CD4-positive, alpha-beta T cell treated with Interleukin-10 for 1 hour (primary cell): Measurements from ENCODE around the gene PIGQ.
"Not testable (repeated sequence)": the region's sequence is repeated elsewhere in the genome, so short reads cannot be mapped to it uniquely, and the experiment has no call there.

Experiments
- DNase-seq: peaks from one replicate; pipeline ENCODE4 v3.0.0-alpha.2; 2020

Gene PIGQ

GRCh38 chr16:588889-589657 is 19.3 kb downstream of the PIGQ start:
- DNase-seq: peak; percentile 98

- peak; percentile 99 for DNase-seq
Observed at GRCh38 chr16:589658-590187, 20.0 kb downstream of the PIGQ start, which contains the start of gene RAB40C. TSS of gene RAB40C (plus strand) at chr16:590066. CDS start at chr16:590292, 226 bp downstream.

- no peak for DNase-seq
Observed at GRCh38 chr16:590188-590814, 20.5 kb downstream of the PIGQ start.

- DNase-seq: no peak
Observed at GRCh38 chr16:590815-591200, 21.0 kb downstream of the PIGQ start.

- no peak for DNase-seq
Observed at GRCh38 chr16:591231-591630, 21.5 kb downstream of the PIGQ start.

GRCh38 chr16:591892-592517 is 22.2 kb downstream of the PIGQ start:
- DNase-seq: no peak

- DNase-seq: no peak
Observed at GRCh38 chr16:592518-593306, 22.9 kb downstream of the PIGQ start.

GRCh38 chr16:593406-593805 is 23.6 kb downstream of the PIGQ start:
- DNase-seq: no peak

GRCh38 chr16:593807-594206 is 24.0 kb downstream of the PIGQ start:
- DNase-seq: no peak

GRCh38 chr16:595094-595528 is 25.3 kb downstream of the PIGQ start:
- DNase-seq: no peak

GRCh38 chr16:595942-596735 is 26.4 kb downstream of the PIGQ start:
- DNase-seq: no peak

- DNase-seq: no peak
Observed at GRCh38 chr16:596736-597060, 26.9 kb downstream of the PIGQ start.

GRCh38 chr16:597655-598054 is 27.9 kb downstream of the PIGQ start:
- DNase-seq: not testable (repeated sequence)

- no peak for DNase-seq
Observed at GRCh38 chr16:598823-599739, 29.3 kb downstream of the PIGQ start.

GRCh38 chr16:600781-601180 is 31.0 kb downstream of the PIGQ start:
- DNase-seq: no peak

GRCh38 chr16:603933-604332 is 34.2 kb downstream of the PIGQ start:
- DNase-seq: no peak

GRCh38 chr16:606656-607307 is 37.0 kb downstream of the PIGQ start:
- DNase-seq: no peak

GRCh38 chr16:608019-608418 is 38.3 kb downstream of the PIGQ start:
- DNase-seq: no peak

- no peak for DNase-seq
Observed at GRCh38 chr16:609316-609715, 39.5 kb downstream of the PIGQ start.

GRCh38 chr16:609984-610383 is 40.2 kb downstream of the PIGQ start:
- no peak for DNase-seq
